Thyroid gland (tissue), 4 donors: Measurements from ENCODE around the gene GFM2. TPM values are rescaled to one million over a fixed set of nuclear protein-coding genes. Genes with fewer than 3 reads are reported as not detected.
"Not testable (repeated sequence)": the region's sequence is repeated elsewhere in the genome, so short reads cannot be mapped to it uniquely, and the experiment has no call there.

ENCODE experiments used
- DNase-seq, 2 donors: peaks; one replicate each; pipeline ENCODE4 v3.0.0-alpha.2; 2019
- H3K27ac ChIP-seq, 3 donors: fragments of 200-600 bp; sonication (generic); 1 replicate in 2 of 3; 2 replicates in 1 of 3; pipeline ENCODE4 v1.5.1; 2016 to 2019; ENCODE audit warnings: mild to moderate bottlenecking in 1 of 3, moderate library complexity in 1 of 3
- H3K27me3 ChIP-seq: fragments of 200-600 bp; sonication (generic); one replicate; pipeline ENCODE4 v1.5.1; 2019
- H3K36me3 ChIP-seq, 2 donors: fragments of 200-600 bp; sonication (generic); one replicate each; pipeline ENCODE4 v1.5.1; 2016 to 2019
- H3K4me1 ChIP-seq, 2 donors: fragments of 200-600 bp; sonication (generic); one replicate each; pipeline ENCODE4 v1.5.1; 2017 to 2019
- H3K4me3 ChIP-seq, 3 donors: fragments of 200-600 bp; sonication (generic); replicated peaks in 1 of 3; 1 replicate in 2 of 3; 2 replicates in 1 of 3; pipeline ENCODE4 v1.5.1; 2016; ENCODE audit warnings: mild to moderate bottlenecking in 1 of 3
- H3K9me3 ChIP-seq: fragments of 200-600 bp; sonication (generic); one replicate; pipeline ENCODE4 v1.5.1; 2017
- POLR2A ChIP-seq, 2 donors: fragments of 450-650 bp; IDR thresholded peaks; one replicate each; pipeline ENCODE4 v1.6.1; 2017; ENCODE audit warnings: antibody characterized with exemption in 2 of 2, mild to moderate bottlenecking in 2 of 2, moderate library complexity in 1 of 2
- WGBS, 2 donors: methylation state at CpG; one replicate each; pipeline ENCODE4 v1.1.5; 2017; 5-methylcytosine and 5-hydroxymethylcytosine counted together
- intact Hi-C: fragments of 100-400 bp; cut with DNase I; formaldehyde crosslinking; loops from one replicate; pipeline ENCODE4 v1.15.1; 2023
- total RNA-seq, 4 donors: library from RNA; depleted of rRNA; stranded (reverse); fragments of >200 nt; gene quantifications; one replicate each; pipeline ENCODE4 v1.2.3, GENCODE V29; 2016
- TF ChIP-seq, protein P1 (sequence below), 6 experiments: fragments of 200-600 bp in 3 of 6; fragments of 450-650 bp in 3 of 6; sonication (generic) in 3 of 6; IDR thresholded peaks; one replicate each; pipeline ENCODE4 v1.5.1; 2016 to 2019; ENCODE audit warnings: antibody characterized with exemption in 6 of 6, mild to moderate bottlenecking in 2 of 6, inconsistent platforms in 1 of 6, moderate library complexity in 1 of 6

GFM2 gene
- total RNA-seq, 4 donors from 2014 or later, result 26.5 to 49.0 (median 32.8) TPM

DNA sequence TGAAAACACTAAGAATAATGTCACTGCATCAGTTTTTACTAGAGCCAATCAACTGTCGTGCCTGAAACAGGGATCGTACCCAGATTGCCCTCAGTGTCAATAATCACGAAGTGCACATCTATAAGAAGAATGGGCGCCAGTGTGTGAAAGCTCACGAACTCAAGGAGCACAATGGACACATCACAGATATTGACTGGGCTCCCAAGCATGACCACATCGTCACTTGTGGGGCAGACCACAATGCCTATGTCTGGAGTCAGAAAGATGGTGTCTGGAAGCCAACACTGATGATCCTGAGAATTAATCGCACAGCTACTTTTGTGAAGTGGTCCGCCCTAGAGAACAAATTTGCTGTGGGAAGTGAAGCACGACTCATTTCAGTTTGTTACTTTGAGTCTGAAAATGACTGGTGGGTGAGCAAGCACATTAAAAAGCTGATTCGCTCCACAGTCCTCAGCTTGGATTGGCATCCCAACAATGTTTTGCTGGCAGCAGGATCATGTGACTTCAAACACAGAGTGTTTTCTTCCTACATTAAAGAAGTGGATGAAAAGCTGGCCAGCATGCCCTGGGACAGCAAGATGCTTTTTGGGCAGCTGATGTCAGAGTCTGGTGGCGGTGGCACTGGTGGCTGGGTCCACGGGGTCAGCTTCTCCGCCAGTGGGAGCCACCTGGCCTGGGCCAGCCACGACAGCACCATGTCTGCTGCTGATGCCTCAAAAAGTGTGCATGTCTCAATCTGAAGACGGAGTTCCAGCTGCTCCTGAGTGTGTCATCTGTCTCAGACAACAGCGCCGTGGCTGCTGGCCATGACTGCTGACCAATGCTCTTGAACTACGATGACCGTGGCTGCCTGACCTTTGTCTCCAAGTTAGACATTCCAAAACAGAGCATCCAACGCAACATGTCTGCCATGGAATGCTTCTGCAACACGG is 32.3 kb upstream of the GFM2 start:
- H3K9me3 ChIP-seq, result no peaks in the 10 kb centered on the region
- no peaks in the 10 kb centered on the region for H3K27me3 ChIP-seq
- no peak for DNase-seq
- no peaks in the 10 kb centered on the region for H3K36me3 ChIP-seq
- TF ChIP-seq POLR2A (IDR thresholded peaks at IDR 0.05), result no peak
- TF ChIP-seq, protein P1, sequence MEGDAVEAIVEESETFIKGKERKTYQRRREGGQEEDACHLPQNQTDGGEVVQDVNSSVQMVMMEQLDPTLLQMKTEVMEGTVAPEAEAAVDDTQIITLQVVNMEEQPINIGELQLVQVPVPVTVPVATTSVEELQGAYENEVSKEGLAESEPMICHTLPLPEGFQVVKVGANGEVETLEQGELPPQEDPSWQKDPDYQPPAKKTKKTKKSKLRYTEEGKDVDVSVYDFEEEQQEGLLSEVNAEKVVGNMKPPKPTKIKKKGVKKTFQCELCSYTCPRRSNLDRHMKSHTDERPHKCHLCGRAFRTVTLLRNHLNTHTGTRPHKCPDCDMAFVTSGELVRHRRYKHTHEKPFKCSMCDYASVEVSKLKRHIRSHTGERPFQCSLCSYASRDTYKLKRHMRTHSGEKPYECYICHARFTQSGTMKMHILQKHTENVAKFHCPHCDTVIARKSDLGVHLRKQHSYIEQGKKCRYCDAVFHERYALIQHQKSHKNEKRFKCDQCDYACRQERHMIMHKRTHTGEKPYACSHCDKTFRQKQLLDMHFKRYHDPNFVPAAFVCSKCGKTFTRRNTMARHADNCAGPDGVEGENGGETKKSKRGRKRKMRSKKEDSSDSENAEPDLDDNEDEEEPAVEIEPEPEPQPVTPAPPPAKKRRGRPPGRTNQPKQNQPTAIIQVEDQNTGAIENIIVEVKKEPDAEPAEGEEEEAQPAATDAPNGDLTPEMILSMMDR (IDR thresholded peaks at IDR 0.05), result no peak
- H3K27ac ChIP-seq, result no peak overlapping the region
- H3K4me3 ChIP-seq, result no peak overlapping the region
- no peaks in the 10 kb centered on the region for H3K4me1 ChIP-seq
- intact Hi-C loops, result no loop called here
- 89 to 91% methylated on average over 21 of the region's 21 CpGs for WGBS, 2 donors

DNA sequence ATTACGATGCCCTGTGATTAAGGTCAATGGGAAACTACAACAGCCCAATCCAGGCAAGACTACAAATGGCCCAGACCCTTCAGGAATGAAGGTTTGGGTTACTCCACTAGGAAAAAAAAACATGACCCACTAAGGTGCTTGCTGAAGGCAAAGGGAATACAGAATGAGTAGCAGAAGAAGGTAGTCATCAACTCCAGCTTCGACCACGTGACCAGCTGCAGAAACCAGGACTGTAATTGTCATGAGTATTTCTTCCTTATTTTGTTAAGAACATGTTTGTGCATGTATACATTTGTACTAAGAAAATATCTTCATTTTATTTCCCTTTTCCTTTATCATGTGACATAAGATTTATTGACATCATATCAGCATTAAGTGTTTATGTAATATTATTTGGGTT is 24.8 kb upstream of the GFM2 start:
- intact Hi-C loops, result not testable (repeated sequence)

DNA sequence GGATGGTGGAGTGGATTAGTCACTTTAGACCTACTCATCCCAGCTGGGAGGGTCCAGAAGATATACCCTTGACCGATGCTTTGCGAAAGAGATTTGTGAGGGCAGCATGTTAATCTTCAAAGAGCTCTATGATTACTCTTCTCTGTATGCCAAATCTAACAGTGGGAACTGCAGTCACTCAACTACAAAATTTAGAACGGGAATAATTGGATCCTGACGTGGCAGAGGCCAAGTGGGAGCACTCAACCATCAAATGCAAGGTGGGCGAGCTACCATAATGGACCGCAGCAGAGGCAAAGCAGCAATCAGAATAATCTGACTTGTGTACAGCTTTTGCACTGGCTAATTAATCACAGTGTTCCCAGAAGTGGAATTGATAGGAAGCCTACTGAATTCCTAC is 20.5 kb upstream of the GFM2 start:
- Histone ChIP-seq H3K9me3 (no peaks in the 10 kb centered on the region), H3K27me3 (no peaks in the 10 kb centered on the region), H3K27ac (no peak overlapping the region), H3K4me3 (no peak overlapping the region), H3K4me1 (no peaks in the 10 kb centered on the region), H3K36me3 (no peaks in the 10 kb centered on the region)
- intact Hi-C loops, result no loop called here
- 94% methylated on average over 6 of the region's 6 CpGs for WGBS, 2 donors
- DNase-seq, result no peak
- TF ChIP-seq, protein P1 (IDR thresholded peaks at IDR 0.05), result no peak
- no peak for TF ChIP-seq POLR2A (IDR thresholded peaks at IDR 0.05)

More for the DNA sequence above, 24.8 kb upstream of the GFM2 start:
- not testable (repeated sequence) for H3K27ac ChIP-seq, DNase-seq, H3K36me3 ChIP-seq, H3K4me3 ChIP-seq, H3K27me3 ChIP-seq, H3K4me1 ChIP-seq, H3K9me3 ChIP-seq
- WGBS, 2 donors, result 96 to 97% methylated on average over 3 of the region's 3 CpGs

DNA sequence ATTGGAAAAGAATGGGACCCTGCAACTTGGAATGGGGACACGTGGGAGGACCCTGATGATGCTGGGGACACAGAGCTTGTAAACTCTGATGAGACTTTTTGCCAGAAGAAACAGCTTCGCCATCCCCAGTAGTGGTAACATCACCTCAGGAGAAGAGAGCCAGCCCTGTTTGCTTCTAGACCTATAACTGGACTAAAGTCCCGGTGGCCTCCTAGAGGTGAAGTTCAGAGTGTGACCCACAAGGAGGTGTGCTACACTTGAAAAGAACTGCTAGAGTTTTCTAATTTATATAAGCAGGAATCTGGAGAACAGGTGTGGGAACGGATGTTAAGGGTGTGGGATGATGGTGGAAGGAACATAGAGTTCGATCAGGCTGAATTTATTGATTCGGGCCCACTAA is 19.9 kb upstream of the GFM2 start:
- intact Hi-C loops, result no loop called here
- WGBS, 2 donors, result 90 to 94% methylated on average over 6 of the region's 6 CpGs

DNA sequence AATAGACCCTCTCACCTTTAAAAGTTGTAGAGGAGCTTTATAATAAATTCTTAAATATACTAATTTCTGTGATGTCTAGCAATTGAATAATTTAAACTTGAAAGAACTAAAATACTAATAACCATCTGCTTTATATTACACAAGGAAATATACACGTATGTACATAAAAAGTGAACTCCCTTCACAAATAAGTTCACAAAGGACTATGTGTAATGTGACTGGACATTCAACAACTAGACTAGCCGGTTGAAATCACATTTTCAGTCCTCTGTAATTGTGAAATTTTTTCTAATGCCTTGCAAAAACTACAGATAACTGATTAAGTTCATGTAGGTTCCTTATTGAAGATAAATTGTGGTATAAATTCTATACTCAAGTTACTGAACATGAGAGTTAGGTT is 11.7 kb upstream of the GFM2 start:
- Histone ChIP-seq H3K4me1 (no peaks in the 10 kb centered on the region), H3K4me3 (no peak overlapping the region), H3K27me3 (no peaks in the 10 kb centered on the region), H3K9me3 (no peaks in the 10 kb centered on the region), H3K27ac (no peak overlapping the region), H3K36me3 (peaks cover 20 to 25% of the 10 kb centered on the region in 2 donors)
- 90 to 91% methylated on average over 2 of the region's 2 CpGs for WGBS, 2 donors
- intact Hi-C loops, result no loop called here
- DNase-seq, result no peak
- no peak for TF ChIP-seq POLR2A (IDR thresholded peaks at IDR 0.05)
- TF ChIP-seq, protein P1 (IDR thresholded peaks at IDR 0.05), result no peak

More for the DNA sequence above, 19.9 kb upstream of the GFM2 start:
- Histone ChIP-seq H3K4me1 (no peaks in the 10 kb centered on the region), H3K4me3 (no peak overlapping the region), H3K36me3 (no peaks in the 10 kb centered on the region), H3K27me3 (no peaks in the 10 kb centered on the region), H3K27ac (no peak overlapping the region), H3K9me3 (no peaks in the 10 kb centered on the region)
- TF ChIP-seq, protein P1 (IDR thresholded peaks at IDR 0.05), result no peak
- TF ChIP-seq POLR2A (IDR thresholded peaks at IDR 0.05), result no peak
- DNase-seq, result no peak
